ENCODE results near the gene MIAT. TPM values are rescaled to one million over a fixed set of nuclear protein-coding genes. Genes with fewer than 3 reads are reported as not detected.
A peak's percentile ranks its signal among the peaks of the same experiment; 100 is the strongest.

Gene MIAT
- polyA plus RNA-seq, 1 donor, result 8.5 TPM

- Histone ChIP-seq H3K36me3 (ENCODE audit: control insufficient read depth, insufficient read depth, low read length) (no peaks in the 10 kb centered on the region), H3K27ac (ENCODE audit: low read length) (no peak overlapping the region), H3K27me3 (ENCODE audit: control insufficient read depth, insufficient read depth, low read length) (no peaks in the 10 kb centered on the region), H3K4me3 (ENCODE audit: low read length) (no peak overlapping the region), H3K9me3 (ENCODE audit: control insufficient read depth, low read depth, low read length) (no peaks in the 10 kb centered on the region), H3K4me1 (ENCODE audit: control insufficient read depth, insufficient read depth, low read length) (peaks cover 14% of the 10 kb centered on the region)
- WGBS (ENCODE audit: insufficient coverage, low lambda C conversion rate), result no CpG with 5 or more reads among the region's 4 CpGs
- no peak for DNase-seq
Observed at GRCh38 chr22:26631282-26631681, 26.1 kb upstream of the MIAT start.

GRCh38 chr22:26632422-26633155, 24.8 kb upstream of the MIAT start:
- no peaks in the 10 kb centered on the region for H3K9me3 ChIP-seq (ENCODE audit: control insufficient read depth, low read depth, low read length)
- no CpG with 5 or more reads among the region's 8 CpGs for WGBS (ENCODE audit: insufficient coverage, low lambda C conversion rate)
- H3K4me3 ChIP-seq (ENCODE audit: low read length), result no peak overlapping the region
- no peaks in the 10 kb centered on the region for H3K36me3 ChIP-seq (ENCODE audit: control insufficient read depth, insufficient read depth, low read length)
- DNase-seq, result no peak
- no peak overlapping the region for H3K27ac ChIP-seq (ENCODE audit: low read length)
- H3K27me3 ChIP-seq (ENCODE audit: control insufficient read depth, insufficient read depth, low read length), result no peaks in the 10 kb centered on the region
- peaks cover 14% of the 10 kb centered on the region for H3K4me1 ChIP-seq (ENCODE audit: control insufficient read depth, insufficient read depth, low read length)

GRCh38 chr22:26634189-26634588, 23.2 kb upstream of the MIAT start:
- WGBS (ENCODE audit: insufficient coverage, low lambda C conversion rate), result no CpG with 5 or more reads among the region's 3 CpGs

GRCh38 chr22:26635117-26635516, 22.3 kb upstream of the MIAT start:
- 85% methylated on average over 2 of the region's 2 CpGs for WGBS (ENCODE audit: insufficient coverage, low lambda C conversion rate)
- no peak overlapping the region for H3K27ac ChIP-seq (ENCODE audit: low read length)

More at GRCh38 chr22:26634189-26634588, 23.2 kb upstream of the MIAT start:
- Histone ChIP-seq H3K27ac (ENCODE audit: low read length) (no peak overlapping the region), H3K4me1 (ENCODE audit: control insufficient read depth, insufficient read depth, low read length) (peaks cover 4% of the 10 kb centered on the region), H3K36me3 (ENCODE audit: control insufficient read depth, insufficient read depth, low read length) (no peaks in the 10 kb centered on the region), H3K27me3 (ENCODE audit: control insufficient read depth, insufficient read depth, low read length) (no peaks in the 10 kb centered on the region), H3K9me3 (ENCODE audit: control insufficient read depth, low read depth, low read length) (no peaks in the 10 kb centered on the region), H3K4me3 (ENCODE audit: low read length) (no peak overlapping the region)
- DNase-seq, result no peak

GRCh38 chr22:26636296-26636695, 21.1 kb upstream of the MIAT start:
- no peaks in the 10 kb centered on the region for H3K36me3 ChIP-seq (ENCODE audit: control insufficient read depth, insufficient read depth, low read length)
- no peak overlapping the region for H3K27ac ChIP-seq (ENCODE audit: low read length)
- no peaks in the 10 kb centered on the region for H3K4me1 ChIP-seq (ENCODE audit: control insufficient read depth, insufficient read depth, low read length)
- no peaks in the 10 kb centered on the region for H3K27me3 ChIP-seq (ENCODE audit: control insufficient read depth, insufficient read depth, low read length)
- H3K4me3 ChIP-seq (ENCODE audit: low read length), result no peak overlapping the region
- no peak for DNase-seq
- no peaks in the 10 kb centered on the region for H3K9me3 ChIP-seq (ENCODE audit: control insufficient read depth, low read depth, low read length)
- WGBS (ENCODE audit: insufficient coverage, low lambda C conversion rate), result 100% methylated on average over 1 of the region's 1 CpG

More at GRCh38 chr22:26635117-26635516, 22.3 kb upstream of the MIAT start:
- Histone ChIP-seq H3K27me3 (ENCODE audit: control insufficient read depth, insufficient read depth, low read length) (no peaks in the 10 kb centered on the region), H3K4me1 (ENCODE audit: control insufficient read depth, insufficient read depth, low read length) (no peaks in the 10 kb centered on the region), H3K4me3 (ENCODE audit: low read length) (no peak overlapping the region), H3K9me3 (ENCODE audit: control insufficient read depth, low read depth, low read length) (no peaks in the 10 kb centered on the region), H3K36me3 (ENCODE audit: control insufficient read depth, insufficient read depth, low read length) (no peaks in the 10 kb centered on the region)
- DNase-seq, result no peak

- H3K27ac ChIP-seq (ENCODE audit: low read length), result no peak overlapping the region
- peaks cover 16% of the 10 kb centered on the region for H3K4me1 ChIP-seq (ENCODE audit: control insufficient read depth, insufficient read depth, low read length)
- WGBS (ENCODE audit: insufficient coverage, low lambda C conversion rate), result no CpG with 5 or more reads among the region's 8 CpGs
- no peak overlapping the region for H3K4me3 ChIP-seq (ENCODE audit: low read length)
- peaks cover 10% of the 10 kb centered on the region for H3K27me3 ChIP-seq (ENCODE audit: control insufficient read depth, insufficient read depth, low read length)
- H3K9me3 ChIP-seq (ENCODE audit: control insufficient read depth, low read depth, low read length), result no peaks in the 10 kb centered on the region
- no peaks in the 10 kb centered on the region for H3K36me3 ChIP-seq (ENCODE audit: control insufficient read depth, insufficient read depth, low read length)
- DNase-seq, result peak; percentile 23 to 51
Observed at GRCh38 chr22:26642465-26643417, 14.6 kb upstream of the MIAT start.

- no peak overlapping the region for H3K4me3 ChIP-seq (ENCODE audit: low read length)
- 85% methylated on average over 2 of the region's 15 CpGs for WGBS (ENCODE audit: insufficient coverage, low lambda C conversion rate)
- no peak overlapping the region for H3K27ac ChIP-seq (ENCODE audit: low read length)
- no peaks in the 10 kb centered on the region for H3K36me3 ChIP-seq (ENCODE audit: control insufficient read depth, insufficient read depth, low read length)
- H3K4me1 ChIP-seq (ENCODE audit: control insufficient read depth, insufficient read depth, low read length), result peaks cover 16% of the 10 kb centered on the region
- H3K27me3 ChIP-seq (ENCODE audit: control insufficient read depth, insufficient read depth, low read length), result peaks cover 17% of the 10 kb centered on the region
- H3K9me3 ChIP-seq (ENCODE audit: control insufficient read depth, low read depth, low read length), result no peaks in the 10 kb centered on the region
- no peak for DNase-seq
Observed at GRCh38 chr22:26643418-26644100, 13.8 kb upstream of the MIAT start.

- Histone ChIP-seq H3K36me3 (ENCODE audit: control insufficient read depth, insufficient read depth, low read length) (no peaks in the 10 kb centered on the region), H3K4me1 (ENCODE audit: control insufficient read depth, insufficient read depth, low read length) (peaks cover 16% of the 10 kb centered on the region), H3K9me3 (ENCODE audit: control insufficient read depth, low read depth, low read length) (no peaks in the 10 kb centered on the region), H3K27ac (ENCODE audit: low read length) (no peak overlapping the region), H3K4me3 (ENCODE audit: low read length) (no peak overlapping the region), H3K27me3 (ENCODE audit: control insufficient read depth, insufficient read depth, low read length) (peaks cover 39% of the 10 kb centered on the region)
- DNase-seq, result no peak
- no CpG with 5 or more reads among the region's 5 CpGs for WGBS (ENCODE audit: insufficient coverage, low lambda C conversion rate)
Observed at GRCh38 chr22:26646158-26646557, 11.2 kb upstream of the MIAT start.

- Histone ChIP-seq H3K27me3 (ENCODE audit: control insufficient read depth, insufficient read depth, low read length) (peaks cover 55% of the 10 kb centered on the region), H3K9me3 (ENCODE audit: control insufficient read depth, low read depth, low read length) (no peaks in the 10 kb centered on the region), H3K4me3 (ENCODE audit: low read length) (no peak overlapping the region), H3K36me3 (ENCODE audit: control insufficient read depth, insufficient read depth, low read length) (no peaks in the 10 kb centered on the region), H3K4me1 (ENCODE audit: control insufficient read depth, insufficient read depth, low read length) (peaks cover 11% of the 10 kb centered on the region), H3K27ac (ENCODE audit: low read length) (no peak overlapping the region)
- DNase-seq, result no peak
- no CpG with 5 or more reads among the region's 17 CpGs for WGBS (ENCODE audit: insufficient coverage, low lambda C conversion rate)
Observed at GRCh38 chr22:26648011-26648497, 9.3 kb upstream of the MIAT start.
